SU-DHL-6 (cell line): ENCODE measurements around the gene BRAT1.
A peak's percentile ranks its signal among the peaks of the same experiment; 100 is the strongest.

ENCODE experiments used
- H2AFZ ChIP-seq: fragments of 200-600 bp; sonication (generic); 2 replicates; pipeline ENCODE4 v1.6.1; 2014; ENCODE audit warnings: low read depth, mild to moderate bottlenecking, moderate library complexity, mixed read lengths, antibody characterized with exemption, low read length; ENCODE audit not compliant: severe bottlenecking
- H3F3A ChIP-seq: fragments of 200-600 bp; shearing (Covaris generic); 2 replicates; pipeline ENCODE4 v1.6.0; 2016; ENCODE audit warnings: antibody characterized with exemption, mild to moderate bottlenecking; ENCODE audit not compliant: insufficient read depth
- H3K27ac ChIP-seq: fragments of 200-600 bp; sonication (generic); 2 replicates; pipeline ENCODE4 v1.5.1; 2016; ENCODE audit warnings: low read depth, mild to moderate bottlenecking, low read length, moderate library complexity, mixed read lengths
- H3K27me3 ChIP-seq: fragments of 200-600 bp; sonication (generic), shearing (Covaris generic); 2 replicates; pipeline ENCODE4 v1.6.0; 2014; ENCODE audit warnings: mild to moderate bottlenecking, low read length
- H3K36me3 ChIP-seq: fragments of 200-600 bp; sonication (generic); 2 replicates; pipeline ENCODE4 v1.6.1; 2014; ENCODE audit warnings: mild to moderate bottlenecking, low read length, mixed read lengths
- H3K4me2 ChIP-seq: fragments of 300-600, 200-600 bp; shearing (Covaris generic), sonication (generic); 2 replicates; pipeline ENCODE4 v1.6.0; 2014; ENCODE audit warnings: low read length, low read depth, mild to moderate bottlenecking; ENCODE audit not compliant: poor library complexity, severe bottlenecking
- H3K4me3 ChIP-seq: fragments of 200-600 bp; sonication (generic); 2 replicates; pipeline ENCODE4 v1.5.1; 2014; ENCODE audit warnings: antibody characterized with exemption, low read length, mild to moderate bottlenecking, mixed read lengths; ENCODE audit not compliant: insufficient read depth, poor library complexity, severe bottlenecking
- H3K79me2 ChIP-seq: fragments of 200-600 bp; sonication (generic); 2 replicates; pipeline ENCODE4 v1.6.1; 2014; ENCODE audit warnings: mild to moderate bottlenecking, low read length, moderate library complexity; ENCODE audit not compliant: insufficient read depth
- H3K9ac ChIP-seq: fragments of 200-600 bp; sonication (generic); 2 replicates; pipeline ENCODE4 v1.7.0; 2014; ENCODE audit warnings: mild to moderate bottlenecking, low read length
- H3K9me2 ChIP-seq: fragments of 200-600 bp; sonication (generic); replicated peaks from 2 replicates; pipeline ENCODE4 v1.6.1; 2014; ENCODE audit warnings: low read length; ENCODE audit not compliant: insufficient read depth
- H3K9me3 ChIP-seq: fragments of 200-600 bp; sonication (generic); 2 replicates; pipeline ENCODE4 v1.6.1; 2014; ENCODE audit warnings: low read length, mixed read lengths; ENCODE audit not compliant: insufficient read depth
- H4K20me1 ChIP-seq: fragments of 200-600 bp; sonication (generic); 2 replicates; pipeline ENCODE4 v1.6.1; 2014; ENCODE audit warnings: low read depth, mild to moderate bottlenecking, antibody characterized with exemption, low read length, moderate library complexity, mixed read lengths
- CTCF ChIP-seq: fragments of 200-600 bp; sonication (generic); IDR thresholded peaks from one replicate; pipeline ENCODE4 v1.5.1; 2017; ENCODE audit warnings: antibody characterized with exemption, mild to moderate bottlenecking, low read length, moderate library complexity; ENCODE audit not compliant: insufficient read depth, poor library complexity, severe bottlenecking
- EZH2phosphoT487 ChIP-seq: fragments of 200-600 bp; sonication (generic), shearing (Covaris generic); conservative IDR thresholded peaks from 2 replicates; pipeline ENCODE4 v1.6.1; 2018; ENCODE audit warnings: mild to moderate bottlenecking, antibody characterized with exemption, low read length, moderate library complexity, mixed read lengths

Gene BRAT1

GRCh38 chr7:2555121-2556052, at the start of gene BRAT1:
TSS of gene BRAT1 (minus strand) at chr7:2555524. CDS start at chr7:2554431, 1,093 bp downstream.
- peak within 1 kb of the TSS; percentile 74 for H3K4me3 ChIP-seq
- peak within 1 kb of the TSS; percentile 85 for H2AFZ ChIP-seq
- TF ChIP-seq EZH2phosphoT487 (no peak), CTCF (peak; percentile 66)

DNA sequence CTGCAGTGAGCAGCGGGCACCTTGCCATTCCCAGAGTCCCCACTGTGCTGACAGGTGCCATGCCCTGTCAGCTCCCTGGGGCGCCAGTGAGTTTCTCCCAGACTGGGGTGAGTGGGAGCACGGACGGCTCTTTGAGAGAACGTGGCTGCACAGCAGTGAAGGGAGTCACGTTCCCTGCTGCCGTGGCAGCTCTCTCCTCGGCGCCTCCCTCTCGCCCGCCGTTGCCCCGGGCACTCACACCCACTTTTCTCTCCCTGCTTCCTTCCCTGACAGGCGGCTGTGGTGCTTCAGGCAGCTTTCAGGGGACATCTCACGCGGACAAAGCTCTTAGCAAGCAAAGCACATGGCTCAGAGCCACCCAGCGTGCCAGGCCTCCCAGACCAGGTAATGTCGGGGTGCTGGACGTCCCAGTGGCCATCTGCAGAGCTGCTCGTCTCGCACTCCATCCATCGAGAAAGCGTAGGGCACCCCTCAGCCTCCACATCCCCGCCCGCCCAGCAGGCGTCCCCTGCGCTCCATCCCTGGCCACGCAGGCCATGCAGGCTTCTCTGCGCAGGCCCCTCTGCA, 49.4 kb upstream of the BRAT1 start:
- no peaks in the 10 kb centered on the region for H3K36me3 ChIP-seq
- no peaks in the 10 kb centered on the region for H3K9me2 ChIP-seq
- no peak overlapping the region for H3K27ac ChIP-seq
- H3K27me3 ChIP-seq: no peaks in the 10 kb centered on the region
- no peak overlapping the region for H3K4me2 ChIP-seq
- no peak overlapping the region for H3K4me3 ChIP-seq
- H4K20me1 ChIP-seq: no peaks in the 10 kb centered on the region
- no peaks in the 10 kb centered on the region for H3K9me3 ChIP-seq
- H2AFZ ChIP-seq: no peak overlapping the region
- H3F3A ChIP-seq: no peaks in the 10 kb centered on the region
- H3K9ac ChIP-seq: no peak overlapping the region
- no peak for TF ChIP-seq CTCF
- TF ChIP-seq EZH2phosphoT487: no peak
- no peaks in the 10 kb centered on the region for H3K79me2 ChIP-seq

More at GRCh38 chr7:2555121-2556052, at the start of gene BRAT1:
- Histone ChIP-seq H3F3A (0 out of 2 replicates have a peak, but pooled peaks cover 3% of the 10 kb centered on the region), H3K9me2 (no peaks in the 10 kb centered on the region), H3K4me2 (peak within 1 kb of the TSS; percentile 75), H3K9ac (peak within 1 kb of the TSS; percentile 88), H3K27ac (peak within 1 kb of the TSS; percentile 90), H3K27me3 (no peaks in the 10 kb centered on the region), H4K20me1 (no peaks in the 10 kb centered on the region), H3K36me3 (no peaks in the 10 kb centered on the region), H3K9me3 (no peaks in the 10 kb centered on the region), H3K79me2 (peaks cover 11% of the 10 kb centered on the region)

- Histone ChIP-seq H2AFZ (no peak overlapping the region), H3K9me2 (no peaks in the 10 kb centered on the region), H3K4me2 (no peak overlapping the region), H4K20me1 (no peaks in the 10 kb centered on the region), H3K9me3 (no peaks in the 10 kb centered on the region), H3K4me3 (no peak overlapping the region), H3K9ac (no peak overlapping the region), H3K27ac (no peak overlapping the region), H3K27me3 (no peaks in the 10 kb centered on the region), H3F3A (no peaks in the 10 kb centered on the region), H3K79me2 (no peaks in the 10 kb centered on the region), H3K36me3 (no peaks in the 10 kb centered on the region)
- no peak for TF ChIP-seq CTCF
- TF ChIP-seq EZH2phosphoT487: no peak
These were observed 48.0 kb upstream of the BRAT1 start for GRCh38 chr7:2603044-2603965.
